GM12892 (cell line): ENCODE data around the gene FADS6.

ENCODE experiments used
- POLR2A ChIP-seq: IDR thresholded peaks from 2 replicates; pipeline ENCODE4 v1.6.1; 2011; ENCODE audit warnings: low read depth, low read length, control low read depth
- POLR2AphosphoS5 ChIP-seq: IDR thresholded peaks from 2 replicates; pipeline ENCODE4 v1.6.1; 2011; ENCODE audit warnings: low read depth, low read length, control low read depth

GRCh38 chr17:74871356-74872076 is 21.9 kb downstream of the FADS6 start:
- TF ChIP-seq POLR2AphosphoS5: no peak
- no peak for TF ChIP-seq POLR2A
